C4-2B (cell line): ENCODE measurements around the gene TNPO2.
A peak's percentile ranks its signal among the peaks of the same experiment; 100 is the strongest.
"Not testable (repeated sequence)": the region's sequence is repeated elsewhere in the genome, so short reads cannot be mapped to it uniquely, and the experiment has no call there.

ENCODE experiments used
- H3K27ac ChIP-seq: fragments of 450-650 bp; 2 replicates; pipeline ENCODE4 v1.5.1; 2017
- CTCF ChIP-seq: fragments of 450-650 bp; conservative IDR thresholded peaks from 2 replicates; pipeline ENCODE4 v1.5.1; 2017; ENCODE audit warnings: mild to moderate bottlenecking
- ZFX ChIP-seq: fragments of 450-650 bp; IDR thresholded peaks from 2 replicates; pipeline ENCODE4 v1.6.1; 2017

TNPO2 gene

GRCh38 chr19:12723381-12723640 is 421 bp downstream of the TNPO2 start:
- no peak for TF ChIP-seq CTCF
- TF ChIP-seq ZFX, result no peak
- H3K27ac ChIP-seq, result peak overlapping the region; percentile 92

DNA sequence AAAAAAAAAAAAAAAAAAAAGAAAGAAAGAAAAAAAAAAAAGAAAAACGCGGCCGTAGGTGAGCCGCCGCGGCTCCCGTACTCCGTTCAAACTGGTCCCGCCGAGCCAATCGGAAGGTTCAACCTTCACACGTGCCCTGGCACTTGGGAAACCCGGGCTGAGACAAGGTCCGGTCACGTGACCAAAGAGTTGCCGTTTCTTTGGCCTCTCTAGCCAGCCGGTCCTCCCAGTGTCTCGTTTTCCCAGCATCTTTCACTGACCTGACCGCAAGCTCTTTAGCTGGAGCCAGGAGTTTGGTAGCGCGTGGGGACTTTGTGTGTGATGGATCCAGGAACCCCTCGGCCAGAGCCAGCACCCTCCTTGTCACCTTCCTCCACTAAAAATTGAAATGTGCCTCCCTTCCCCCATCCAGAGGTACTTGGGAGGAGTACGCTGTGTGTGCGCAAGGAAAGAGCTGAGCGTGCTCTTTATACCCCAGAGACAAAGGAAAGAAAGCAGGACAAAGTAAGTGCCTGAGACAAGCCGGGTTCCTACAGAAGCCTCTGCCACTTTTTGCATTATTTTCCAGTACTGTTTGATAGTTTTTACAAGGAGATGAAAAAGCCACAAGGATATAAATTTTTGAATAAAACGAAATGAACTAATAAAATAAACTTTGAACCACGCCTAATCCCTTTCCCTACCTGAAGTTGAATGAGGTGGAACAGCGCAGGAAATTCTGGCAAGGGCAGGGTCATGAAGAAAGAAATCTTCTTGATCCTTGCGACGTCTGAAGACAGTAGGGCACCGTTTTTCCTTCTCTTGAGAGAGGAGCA is 959 bp downstream of the TNPO2 start:
- H3K27ac ChIP-seq, result peak overlapping the region; percentile 92
- TF ChIP-seq ZFX (no peak), CTCF (no peak)

GRCh38 chr19:12721656-12722565 is 1.8 kb downstream of the TNPO2 start:
- TF ChIP-seq CTCF (no peak), ZFX (peak; percentile 72; the same call in 1 of the 2 replicates)
- H3K27ac ChIP-seq, result peak overlapping the region; percentile 92

DNA sequence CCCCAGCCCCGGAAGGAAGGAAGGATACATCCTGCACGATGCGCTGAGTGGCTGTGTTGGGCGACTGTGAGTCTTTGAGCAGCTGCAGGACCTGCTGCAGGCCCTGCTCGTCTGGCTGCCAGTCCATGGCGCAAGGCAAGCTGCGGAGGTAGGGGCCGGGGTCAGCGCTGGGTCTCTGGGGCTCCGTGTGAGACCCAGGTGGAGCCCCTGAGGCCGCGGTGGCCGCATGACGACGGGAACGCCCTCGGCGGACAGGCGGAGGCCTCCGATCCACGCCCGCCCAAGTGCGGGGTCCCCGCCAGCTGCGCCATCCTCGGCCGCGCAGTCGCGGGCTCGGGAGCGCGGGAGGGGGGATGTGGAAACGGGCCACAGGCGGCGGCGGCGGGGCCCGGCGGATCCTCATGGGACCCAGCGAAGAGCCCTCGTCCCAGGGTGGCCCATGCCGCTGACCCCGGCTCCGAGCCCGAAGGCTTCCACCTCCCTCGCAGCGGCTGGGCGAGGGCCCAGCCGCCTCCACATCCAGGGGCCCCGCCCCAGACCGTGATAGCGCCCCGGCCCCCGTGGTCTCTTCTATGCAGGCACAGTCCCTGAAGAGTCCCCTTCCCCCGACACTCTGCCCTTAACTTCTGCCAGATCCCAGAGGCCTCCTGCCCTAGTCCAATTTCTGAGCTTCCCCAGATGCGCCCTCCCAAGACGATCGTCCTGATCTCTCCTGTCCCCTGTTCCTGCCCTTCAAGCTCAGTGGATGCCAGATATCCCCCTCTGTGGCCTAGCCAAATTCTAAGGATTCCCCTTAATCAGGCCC is 2.7 kb downstream of the TNPO2 start:
- peak overlapping the region; percentile 92 for H3K27ac ChIP-seq

GRCh38 chr19:12720296-12720695 is 3.4 kb downstream of the TNPO2 start:
- TF ChIP-seq CTCF (no peak), ZFX (no peak)
- H3K27ac ChIP-seq, result no peak overlapping the region; the same call in 1 of the 2 replicates

More for the DNA sequence above, 2.7 kb downstream of the TNPO2 start:
- TF ChIP-seq ZFX, result no peak
- no peak for TF ChIP-seq CTCF

DNA sequence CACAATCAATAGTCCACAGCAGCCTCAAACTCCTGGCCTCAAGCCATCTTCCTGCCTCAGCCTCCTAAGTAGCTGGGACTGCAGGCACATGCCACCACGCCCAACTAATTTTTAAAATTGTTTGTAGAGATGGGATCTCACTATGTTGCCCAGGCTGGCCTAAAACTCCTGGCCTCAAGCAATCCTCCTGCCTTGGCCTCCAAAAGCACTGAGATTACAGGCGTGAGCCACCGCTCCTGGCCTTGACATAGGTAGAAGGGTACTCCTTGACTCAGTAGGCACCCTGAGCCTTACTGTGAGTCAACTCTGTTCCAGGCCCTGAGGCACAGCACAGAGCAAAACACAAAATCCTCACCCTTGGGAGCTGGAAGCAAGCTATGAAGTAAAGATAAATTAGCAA is 7.8 kb downstream of the TNPO2 start:
- H3K27ac ChIP-seq, result no peak overlapping the region
- TF ChIP-seq ZFX (no peak), CTCF (no peak)

DNA sequence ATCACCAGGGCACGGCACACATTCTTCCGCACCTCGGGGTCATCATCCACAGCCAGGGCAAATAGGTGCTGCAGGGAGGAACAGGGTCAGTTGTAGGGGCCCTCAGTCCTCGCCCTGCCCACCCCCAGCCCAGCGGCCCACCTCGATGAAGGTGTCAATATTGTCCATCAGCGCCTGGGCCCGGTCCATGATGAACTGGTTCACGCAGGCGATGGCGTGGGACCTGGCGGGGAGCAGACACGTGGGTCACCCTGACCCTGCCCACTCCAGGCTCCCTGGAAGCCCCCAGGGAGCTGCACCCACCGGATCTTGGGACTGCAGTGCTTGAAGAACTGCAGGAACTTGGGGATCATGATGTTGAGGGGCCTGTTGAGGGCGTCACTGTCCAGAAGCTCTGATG is 8.6 kb downstream of the TNPO2 start:
- TF ChIP-seq ZFX (no peak), CTCF (no peak)
- no peak overlapping the region for H3K27ac ChIP-seq

DNA sequence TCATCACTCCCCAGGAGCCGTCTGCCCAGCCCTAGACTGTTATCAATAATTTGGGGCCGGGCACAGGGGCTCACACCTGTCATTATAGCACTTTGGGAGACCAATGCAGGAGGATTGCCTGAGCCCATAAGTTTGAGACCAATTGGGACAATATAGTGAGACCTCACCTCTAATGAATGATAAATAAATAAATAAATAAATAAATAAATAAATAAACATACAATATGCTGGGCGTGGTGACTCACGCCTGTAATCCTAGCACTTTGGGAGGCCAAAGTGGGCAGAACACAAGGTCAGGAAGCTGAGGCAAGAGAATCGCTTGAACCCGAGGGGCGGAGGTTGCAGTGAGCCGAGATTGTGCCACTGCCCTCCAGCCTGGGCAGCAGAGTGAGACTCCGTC is 10.4 kb downstream of the TNPO2 start:
- not testable (repeated sequence) for H3K27ac ChIP-seq

DNA sequence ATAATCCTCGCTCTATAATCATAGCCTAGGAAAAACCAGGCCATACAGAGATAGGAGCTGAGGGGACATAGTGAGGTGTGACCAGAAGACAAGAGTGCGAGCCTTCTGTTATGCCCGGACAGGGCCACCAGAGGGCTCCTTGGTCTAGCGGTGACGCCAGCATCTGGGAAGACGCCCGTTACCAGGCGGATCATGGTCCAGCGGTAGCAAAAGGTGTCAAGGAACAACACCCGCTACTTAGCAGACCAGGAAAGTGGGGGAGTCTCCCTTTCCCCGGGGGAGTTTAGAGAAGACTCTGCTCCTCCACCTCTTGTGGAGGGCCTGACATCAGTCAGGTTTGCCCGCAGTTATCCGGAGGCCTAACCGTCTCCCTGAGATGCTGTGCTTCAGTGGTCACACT is 11.7 kb downstream of the TNPO2 start:
- not testable (repeated sequence) for H3K27ac ChIP-seq
